CD4-positive, alpha-beta T cell (primary cell): ENCODE data around the gene ZMYND15. TPM values are rescaled to one million over a fixed set of nuclear protein-coding genes. Genes with fewer than 3 reads are reported as not detected.

ENCODE experiments used
- ATAC-seq: fragments of 200-7000 bp; cut with Tn5 transposase; one replicate; pipeline ENCODE4 v1.10.0; 2022; ENCODE audit warnings: mild to moderate bottlenecking; ENCODE audit not compliant: poor library complexity
- CTCF ChIA-PET: fragments of 350-600 bp; sonication (Branson Sonifier 250); formaldehyde crosslinking; loops from one replicate; lab custom pipeline; 2021; ENCODE audit warnings: antibody characterized with exemption, inconsistent platforms; lab: Charles Lee
- POLR2A ChIA-PET: fragments of 350-600 bp; sonication (Branson Sonifier 250); formaldehyde crosslinking; loops from one replicate; lab custom pipeline; 2021; ENCODE audit warnings: antibody characterized with exemption, inconsistent platforms; lab: Charles Lee
- DNase-seq, 14 experiments: peaks; one replicate each; pipeline ENCODE4 v3.0.0-alpha.2; 2013 to 2020; ENCODE audit warnings: mixed read lengths in 2 of 14
- H3K27ac ChIP-seq, 2 donors: one replicate each; pipeline versions ENCODE4 v1.5.1 to v1.7.0; 2013; ENCODE audit warnings: low read length in 2 of 2, low read depth in 1 of 2, mild to moderate bottlenecking in 1 of 2
- H3K27me3 ChIP-seq, 2 experiments: 1 replicate in 1 of 2; 2 replicates in 1 of 2; pipeline versions ENCODE4 v1.6.1 to v1.7.0; 2013; ENCODE audit warnings: low read length in 2 of 2, control low read depth in 1 of 2, mild to moderate bottlenecking in 1 of 2, moderate library complexity in 1 of 2; ENCODE audit not compliant: insufficient read depth in 2 of 2, control insufficient read depth in 1 of 2
- H3K36me3 ChIP-seq: one replicate; pipeline ENCODE4 v1.6.1; 2013; ENCODE audit warnings: low read length, control low read depth; ENCODE audit not compliant: insufficient read depth
- H3K4me1 ChIP-seq: one replicate; pipeline ENCODE4 v1.6.1; 2013; ENCODE audit warnings: low read length, control low read depth; ENCODE audit not compliant: insufficient read depth
- H3K4me3 ChIP-seq: one replicate; pipeline ENCODE4 v1.5.1; 2013; ENCODE audit warnings: mild to moderate bottlenecking, low read length, moderate library complexity
- H3K9me3 ChIP-seq, 2 experiments: 1 replicate in 1 of 2; 2 replicates in 1 of 2; pipeline versions ENCODE4 v1.6.1 to v1.7.0; 2013; ENCODE audit warnings: low read length in 2 of 2, mild to moderate bottlenecking in 2 of 2, control low read depth in 1 of 2, moderate library complexity in 1 of 2; ENCODE audit not compliant: control insufficient read depth in 1 of 2, insufficient read depth in 1 of 2
- H3K27ac Mint-ChIP-seq: one replicate; pipeline ENCODE4 v1.8.0; 2020; ENCODE audit warnings: mixed read lengths
- H3K27me3 Mint-ChIP-seq: one replicate; pipeline ENCODE4 v1.8.0; 2021; ENCODE audit warnings: mixed read lengths
- H3K36me3 Mint-ChIP-seq: one replicate; pipeline ENCODE4 v1.8.0; 2021; ENCODE audit warnings: low read depth, mixed read lengths
- H3K4me1 Mint-ChIP-seq: one replicate; pipeline ENCODE4 v1.8.0; 2021; ENCODE audit warnings: low read depth, mixed read lengths
- H3K4me3 Mint-ChIP-seq: one replicate; pipeline ENCODE4 v1.8.0; 2020; ENCODE audit warnings: mild to moderate bottlenecking, mixed read lengths
- H3K9me3 Mint-ChIP-seq: one replicate; pipeline ENCODE4 v1.8.0; 2020; ENCODE audit warnings: mixed read lengths
- CTCF ChIP-seq: fragments of 200-600 bp; IDR thresholded peaks from one replicate; pipeline ENCODE4 v1.8.0; 2022; ENCODE audit warnings: antibody characterized with exemption, mild to moderate bottlenecking
- intact Hi-C, 2 experiments: fragments of 100-400 bp; cut with DNase I in 1 of 2; cut with micrococcal nuclease in 1 of 2; formaldehyde crosslinking; loops; one replicate each; pipeline versions ENCODE4 v1.15.1 to v1.9.0; 2023 to 2025; cut with DNase I, micrococcal nuclease
- total RNA-seq, 174 experiments: library from RNA in 2 of 174; stranded (reverse) in 2 of 174; gene quantifications; one replicate each; pipeline ENCODE4 v1.2.3 and lab custom pipeline; 2021 to 2026

Gene ZMYND15
- total RNA-seq, 2 experiments from 2014 or later, result 3.1 to 3.3 TPM

- peaks cover 71% of the 10 kb centered on the region for H3K27me3 Mint-ChIP-seq
- H3K36me3 Mint-ChIP-seq, result no peaks in the 10 kb centered on the region
- H3K27me3 ChIP-seq, result peaks cover 54 to 55% of the 10 kb centered on the region in 2 experiments
- H3K4me1 Mint-ChIP-seq, result peaks cover 16% of the 10 kb centered on the region
- H3K36me3 ChIP-seq, result no peaks in the 10 kb centered on the region
- H3K4me1 ChIP-seq, result peaks cover 20% of the 10 kb centered on the region
- CTCF ChIA-PET, result interaction anchor here (0.7 kb wide), 1 partner anchor 20 kb away, joined by 3 read pairs; no protein-coding TSS in a partner anchor
- no peak overlapping the region for H3K27ac ChIP-seq
- POLR2A ChIA-PET, result interaction anchor here (1.5 kb wide), 1 partner anchor 24 kb away, joined by 4 read pairs; the partner anchor contains the start of gene PLD2
- no peak overlapping the region for H3K4me3 ChIP-seq
- no peaks in the 10 kb centered on the region for H3K9me3 Mint-ChIP-seq
- H3K9me3 ChIP-seq, result peaks cover 0 to 19% of the 10 kb centered on the region in 2 experiments
- ATAC-seq (no peak), DNase-seq (peak in 3 of 14 experiments; percentile 22 to 44 (median 35))
- no peak overlapping the region for H3K4me3 Mint-ChIP-seq
- no peak overlapping the region for H3K27ac Mint-ChIP-seq
- TF ChIP-seq CTCF, result no peak
- intact Hi-C loops, result no loop called here
Measured at GRCh38 chr17:4782652-4783051, 43.0 kb downstream of the ZMYND15 start.

GRCh38 chr17:4785311-4786105 is 45.9 kb downstream of the ZMYND15 start:
- Histone ChIP-seq H3K4me3 (no peak overlapping the region), H3K27me3 (peaks cover 58 to 59% of the 10 kb centered on the region in 2 experiments), H3K4me1 (peaks cover 33% of the 10 kb centered on the region), H3K27ac (no peak overlapping the region), H3K36me3 (no peaks in the 10 kb centered on the region), H3K9me3 (peaks cover 0 to 26% of the 10 kb centered on the region in 2 experiments)
- Mint-ChIP-seq H3K9me3 (no peaks in the 10 kb centered on the region), H3K27me3 (peaks cover 70% of the 10 kb centered on the region), H3K4me3 (peak overlapping the region; percentile 30), H3K36me3 (no peaks in the 10 kb centered on the region), H3K4me1 (peaks cover 20% of the 10 kb centered on the region), H3K27ac (no peak overlapping the region)
- intact Hi-C loops, result loop anchor here (2.0 to 5.0 kb wide), 3 partner anchors 53 to 117 kb away; partner anchors contain the start of genes CHRNE (in 1 of the 2) and MED11 (in 1 of the 2)
- no peak for TF ChIP-seq CTCF
- ChIA-PET POLR2A (interaction anchor here (1.5 to 2.2 kb wide), 2 partner anchors 11 to 75 kb away, joined by 5 to 10 read pairs; partner anchors contain the start of genes ARRB2 and PSMB6), CTCF (interaction anchor here (1.7 kb wide), 1 partner anchor 76 kb away, joined by 6 read pairs; the partner anchor contains the start of gene ARRB2)
- DNase-seq, result peak in 4 of 14 experiments; percentile 12 to 41 (median 26)
- no peak for ATAC-seq

- H3K4me1 Mint-ChIP-seq, result peaks cover 24% of the 10 kb centered on the region
Measured at GRCh38 chr17:4786106-4786511, 46.5 kb downstream of the ZMYND15 start, which contains the start of gene VMO1. TSS of gene VMO1 (minus strand) at chr17:4786364. CDS start at chr17:4786352, 12 bp downstream.

More at GRCh38 chr17:4786106-4786511, 46.5 kb downstream of the ZMYND15 start, which contains the start of gene VMO1:
- H3K27ac Mint-ChIP-seq, result no peak within 1 kb of the TSS
- H3K27me3 Mint-ChIP-seq, result peaks cover 70% of the 10 kb centered on the region
- no peaks in the 10 kb centered on the region for H3K36me3 Mint-ChIP-seq
- H3K4me3 Mint-ChIP-seq, result peak within 1 kb of the TSS; percentile 55
- peaks cover 38% of the 10 kb centered on the region for H3K4me1 ChIP-seq
- ChIA-PET POLR2A (interaction anchor here (2.2 kb wide), 1 partner anchor 10 kb away, joined by 10 read pairs; the partner anchor contains the start of gene PSMB6), CTCF (interaction anchor here (1.7 kb wide), 1 partner anchor 76 kb away, joined by 6 read pairs; the partner anchor contains the start of gene ARRB2)
- H3K27me3 ChIP-seq, result peaks cover 54 to 57% of the 10 kb centered on the region in 2 experiments
- no peaks in the 10 kb centered on the region for H3K36me3 ChIP-seq
- H3K9me3 ChIP-seq, result peaks cover 0 to 26% of the 10 kb centered on the region in 2 experiments
- no peak within 1 kb of the TSS for H3K27ac ChIP-seq
- TF ChIP-seq CTCF, result no peak
- ATAC-seq, result no peak
- intact Hi-C loops, result loop anchor here (2.0 to 5.0 kb wide), 3 partner anchors 54 to 116 kb away; partner anchors contain the start of genes CHRNE (in 1 of the 2) and MED11 (in 1 of the 2)
- H3K9me3 Mint-ChIP-seq, result no peaks in the 10 kb centered on the region
- H3K4me3 ChIP-seq, result no peak within 1 kb of the TSS
- peak in 2 of 14 experiments; percentile 27 to 30 for DNase-seq
